Jurkat, Clone E6-1 (cell line): ENCODE data around the gene CCDC154.

Experiments
- DNase-seq: peaks from one replicate; pipeline ENCODE4 v3.0.0-alpha.2; 2011; ENCODE audit warnings: low read depth, low spot score
- H3K4me3 ChIP-seq: 2 replicates; pipeline ENCODE4 v1.5.1; 2011; ENCODE audit warnings: mild to moderate bottlenecking, low read length, control low read depth, moderate library complexity

Gene CCDC154

DNA sequence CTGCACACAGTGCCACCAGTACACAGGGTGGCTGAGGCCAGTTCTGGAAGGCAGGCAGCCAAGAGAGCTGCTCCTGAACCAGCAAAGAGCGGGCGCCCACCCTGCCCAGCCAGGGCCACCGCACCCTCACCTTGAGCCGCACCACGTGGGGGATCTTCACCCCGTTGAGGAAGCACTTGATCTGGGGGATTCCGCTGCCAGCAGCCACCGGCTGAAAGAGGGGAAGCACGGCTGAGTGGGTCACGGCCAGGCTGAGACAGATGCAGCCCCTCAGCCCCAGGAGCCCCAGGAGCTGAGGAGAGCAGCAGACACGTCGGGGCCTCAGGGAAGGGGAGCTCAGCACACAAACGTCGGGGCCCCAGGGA, 14.6 kb upstream of the CCDC154 start:
- no peak for DNase-seq
- H3K4me3 ChIP-seq = no peak overlapping the region

DNA sequence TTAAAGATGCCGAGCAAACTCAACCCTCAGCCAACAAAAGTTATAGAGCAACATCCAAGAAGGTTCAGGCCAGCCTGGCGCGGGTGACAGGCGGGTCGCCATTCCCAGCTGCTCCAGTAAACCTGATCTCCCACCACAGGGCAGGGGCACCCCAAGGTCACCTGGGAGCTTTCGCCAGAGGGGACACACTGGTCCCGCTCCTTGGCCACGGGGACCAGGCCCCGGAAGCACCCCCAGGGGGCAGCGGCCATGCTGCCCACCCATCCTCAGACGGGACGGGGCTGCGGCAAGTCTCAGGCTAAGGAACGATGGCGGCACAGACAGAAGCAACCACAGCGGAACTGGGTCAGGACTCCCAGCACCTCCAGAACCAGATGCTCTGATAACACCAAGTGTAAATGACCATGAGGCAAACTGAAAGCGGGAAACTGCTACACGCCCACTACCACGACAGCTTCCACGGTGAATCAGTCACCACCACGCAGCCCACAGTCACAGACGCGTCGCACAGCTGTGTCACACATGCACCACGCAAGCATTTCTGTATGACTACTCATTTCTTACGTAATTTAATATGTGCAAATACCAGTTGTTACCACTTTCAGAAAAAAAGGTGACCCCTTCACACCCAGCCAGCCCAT, 14.1 kb upstream of the CCDC154 start:
- no peak for DNase-seq
- H3K4me3 ChIP-seq = no peak overlapping the region

DNA sequence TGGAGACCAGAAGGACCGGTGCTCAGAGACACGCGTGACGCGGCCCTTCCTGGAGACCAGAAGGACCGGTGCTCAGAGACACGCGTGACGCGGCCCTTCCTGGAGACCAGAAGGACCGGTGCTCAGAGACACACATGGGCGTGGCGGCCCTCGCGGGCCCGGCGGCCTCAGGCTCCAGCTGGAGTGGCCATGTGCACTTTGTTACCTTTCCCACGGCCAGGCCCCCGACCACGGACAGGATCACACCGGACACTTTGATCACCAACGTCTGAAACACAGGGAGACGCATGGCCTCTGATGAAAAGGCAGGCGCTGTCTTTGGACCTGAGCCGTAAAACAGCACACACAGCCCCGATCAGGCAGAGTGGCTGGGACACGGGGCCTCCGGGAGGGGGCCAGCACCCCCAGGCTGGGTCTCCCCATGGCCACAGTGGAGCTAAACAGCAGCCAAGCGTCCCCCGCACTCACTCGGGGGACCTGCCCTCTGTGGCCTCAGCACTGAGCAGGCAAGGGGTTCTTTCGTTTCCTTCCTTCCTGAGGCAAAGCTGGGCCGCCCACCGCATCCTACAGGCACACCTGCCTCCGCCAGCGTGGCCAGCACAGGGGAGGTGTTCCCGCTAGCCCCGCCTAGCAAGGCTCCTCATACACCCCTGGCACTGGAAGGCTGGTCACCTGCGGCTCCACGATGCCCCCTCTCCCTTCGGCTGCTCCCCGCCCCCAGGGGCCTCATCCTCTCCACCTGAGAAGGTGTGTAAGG, 13.3 kb upstream of the CCDC154 start:
- DNase-seq = no peak
- H3K4me3 ChIP-seq = no peak overlapping the region

- H3K4me3 ChIP-seq = no peak overlapping the region
- DNase-seq = no peak
Measured at GRCh38 chr16:1456951-1457350, 12.6 kb upstream of the CCDC154 start.

GRCh38 chr16:1455190-1456171, 11.1 kb upstream of the CCDC154 start:
- H3K4me3 ChIP-seq = no peak overlapping the region
- DNase-seq = no peak

DNA sequence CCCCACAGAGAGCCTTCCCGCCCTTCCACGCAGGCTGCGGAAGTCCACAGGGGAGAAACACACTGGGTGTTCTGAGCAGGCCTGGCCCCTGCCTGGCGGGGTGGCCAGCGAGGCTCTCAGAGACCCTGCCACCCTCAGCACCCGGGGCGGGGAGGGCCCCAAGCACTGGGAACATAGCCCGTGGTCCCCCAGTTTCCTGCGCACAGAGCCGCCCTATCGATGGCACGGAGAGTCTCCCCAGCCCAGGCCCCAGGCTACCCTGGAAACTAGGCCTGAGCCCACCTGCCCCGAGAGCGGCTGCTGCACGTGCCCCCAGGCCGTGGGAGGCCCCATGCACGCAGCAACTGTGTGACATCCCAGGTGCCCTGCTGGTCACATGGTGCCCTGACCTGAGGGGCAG, 10.2 kb upstream of the CCDC154 start:
- H3K4me3 ChIP-seq = no peak overlapping the region
- no peak for DNase-seq

GRCh38 chr16:1453316-1453715, 9.0 kb upstream of the CCDC154 start:
- no peak for DNase-seq

GRCh38 chr16:1452530-1452929, 8.2 kb upstream of the CCDC154 start:
- DNase-seq = no peak
- no peak overlapping the region for H3K4me3 ChIP-seq

More at GRCh38 chr16:1453316-1453715, 9.0 kb upstream of the CCDC154 start:
- no peak overlapping the region for H3K4me3 ChIP-seq

DNA sequence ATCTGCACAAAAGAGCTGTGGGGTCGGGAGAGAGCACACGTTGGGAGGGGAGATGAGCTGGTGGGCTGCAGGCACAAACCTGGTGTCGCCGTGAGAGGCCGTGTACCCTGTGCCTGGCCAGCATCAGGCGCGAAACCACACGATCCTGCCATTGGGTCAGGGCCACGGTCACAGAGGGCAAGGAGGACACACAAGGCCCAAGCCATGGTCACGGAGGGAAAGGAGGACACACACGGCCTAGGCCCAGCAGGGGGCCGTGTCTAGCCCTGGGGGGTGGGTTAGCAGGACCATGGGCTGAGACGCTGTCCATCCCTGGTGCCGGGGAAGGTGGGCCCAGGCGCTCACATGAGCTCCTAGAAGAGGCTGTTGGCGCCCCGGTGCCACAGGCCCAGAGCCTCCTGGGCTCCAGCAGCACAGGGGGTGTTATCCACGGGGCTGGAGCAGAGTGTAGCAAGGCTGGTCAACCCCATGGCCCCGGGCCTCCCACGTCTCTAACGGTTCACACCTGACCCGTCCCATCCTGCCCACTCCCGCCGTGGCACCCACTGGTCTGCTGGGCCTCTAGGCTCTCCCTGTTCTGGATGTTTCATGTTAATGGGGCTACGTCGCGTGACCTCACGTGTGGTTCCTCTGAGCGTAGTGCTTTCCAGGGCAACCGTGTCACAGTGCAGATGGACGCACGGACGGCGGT, 7.5 kb upstream of the CCDC154 start:
- no peak overlapping the region for H3K4me3 ChIP-seq

DNA sequence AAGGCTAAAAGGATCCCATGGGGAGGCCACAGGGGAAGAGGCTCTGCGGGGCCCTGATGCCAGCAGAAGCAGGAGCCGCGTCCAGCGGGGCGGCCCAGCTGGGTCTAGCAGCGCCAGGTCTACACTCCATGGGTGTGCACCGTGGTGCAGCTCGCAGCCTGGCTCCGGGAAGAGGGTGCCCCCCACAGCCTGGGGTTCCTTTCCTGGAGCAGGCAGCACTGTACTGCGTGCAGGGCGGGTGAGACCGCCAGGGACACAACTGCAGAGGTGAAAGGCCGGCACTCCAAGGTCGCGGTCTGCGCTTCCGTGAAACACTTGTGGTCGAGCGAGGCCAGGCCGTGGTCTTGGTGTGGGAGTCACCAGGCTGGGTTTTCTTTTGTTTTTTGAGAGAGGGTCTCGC, 6.5 kb upstream of the CCDC154 start:
- no peak for DNase-seq
- no peak overlapping the region for H3K4me3 ChIP-seq

More for the DNA sequence above, 7.5 kb upstream of the CCDC154 start:
- no peak for DNase-seq

GRCh38 chr16:1450218-1450617, 5.9 kb upstream of the CCDC154 start:
- DNase-seq = no peak
- H3K4me3 ChIP-seq = no peak overlapping the region

GRCh38 chr16:1449201-1449788, 4.9 kb upstream of the CCDC154 start:
- no peak overlapping the region for H3K4me3 ChIP-seq
- no peak for DNase-seq

GRCh38 chr16:1448536-1449116, 4.3 kb upstream of the CCDC154 start:
- no peak for DNase-seq
- no peak overlapping the region for H3K4me3 ChIP-seq

DNA sequence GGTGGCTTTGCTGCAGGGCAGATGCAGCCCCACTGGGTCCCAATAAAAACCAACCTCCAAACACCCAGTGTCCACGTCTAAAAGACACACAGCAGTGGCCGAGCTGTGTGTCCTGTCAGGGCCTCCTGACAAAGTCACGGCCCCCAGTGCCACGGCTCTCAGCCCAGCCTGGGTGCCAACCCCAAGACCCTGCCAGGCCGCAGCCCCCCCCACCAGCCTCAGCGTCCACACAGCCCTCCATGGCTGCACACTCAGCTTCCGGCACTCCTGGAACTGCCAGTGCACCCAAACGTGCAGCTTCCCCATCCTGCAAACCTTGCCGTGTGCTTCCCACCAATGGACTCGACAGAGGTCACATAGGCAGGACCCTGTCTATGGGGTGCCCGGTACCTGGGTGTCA, 3.6 kb upstream of the CCDC154 start:
- H3K4me3 ChIP-seq = no peak overlapping the region
- no peak for DNase-seq

- no peak for DNase-seq
- no peak overlapping the region for H3K4me3 ChIP-seq
Measured at GRCh38 chr16:1446296-1447080, 2.1 kb upstream of the CCDC154 start.

DNA sequence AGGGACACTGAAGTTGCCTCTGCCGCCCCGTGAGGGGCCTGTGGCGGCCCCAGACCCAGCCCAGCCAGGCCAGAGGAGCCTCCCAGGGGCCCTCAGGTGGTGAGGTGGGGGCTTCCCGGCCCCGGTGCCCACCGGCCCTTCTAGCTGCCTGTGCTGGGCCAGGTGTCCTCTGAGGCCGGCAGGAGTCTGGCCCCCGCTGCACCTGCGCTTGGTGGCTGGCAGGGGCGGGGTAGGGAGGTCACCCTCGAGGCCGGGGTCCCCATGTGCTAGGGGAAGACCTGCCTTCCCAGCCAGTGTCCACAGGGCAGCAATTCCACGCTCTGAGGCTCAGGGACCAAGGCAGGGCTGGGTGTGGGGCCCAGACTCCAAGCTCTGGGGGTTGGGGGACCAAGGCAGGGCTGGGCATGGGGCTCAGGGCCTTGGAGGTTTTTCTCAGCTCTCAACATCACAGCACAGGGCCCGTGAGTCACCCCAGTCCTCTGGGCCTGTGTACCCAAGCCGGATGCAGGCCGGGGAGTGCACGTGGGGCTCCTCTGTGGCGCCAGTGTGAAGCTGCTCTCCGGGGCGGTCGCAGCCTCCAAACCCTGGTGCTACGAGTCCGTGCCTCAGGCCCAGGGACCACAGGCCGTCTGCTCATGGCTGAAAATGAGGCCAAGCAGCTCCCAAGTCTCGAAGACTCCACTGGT, 1.3 kb upstream of the CCDC154 start:
- H3K4me3 ChIP-seq = no peak overlapping the region
- no peak for DNase-seq

DNA sequence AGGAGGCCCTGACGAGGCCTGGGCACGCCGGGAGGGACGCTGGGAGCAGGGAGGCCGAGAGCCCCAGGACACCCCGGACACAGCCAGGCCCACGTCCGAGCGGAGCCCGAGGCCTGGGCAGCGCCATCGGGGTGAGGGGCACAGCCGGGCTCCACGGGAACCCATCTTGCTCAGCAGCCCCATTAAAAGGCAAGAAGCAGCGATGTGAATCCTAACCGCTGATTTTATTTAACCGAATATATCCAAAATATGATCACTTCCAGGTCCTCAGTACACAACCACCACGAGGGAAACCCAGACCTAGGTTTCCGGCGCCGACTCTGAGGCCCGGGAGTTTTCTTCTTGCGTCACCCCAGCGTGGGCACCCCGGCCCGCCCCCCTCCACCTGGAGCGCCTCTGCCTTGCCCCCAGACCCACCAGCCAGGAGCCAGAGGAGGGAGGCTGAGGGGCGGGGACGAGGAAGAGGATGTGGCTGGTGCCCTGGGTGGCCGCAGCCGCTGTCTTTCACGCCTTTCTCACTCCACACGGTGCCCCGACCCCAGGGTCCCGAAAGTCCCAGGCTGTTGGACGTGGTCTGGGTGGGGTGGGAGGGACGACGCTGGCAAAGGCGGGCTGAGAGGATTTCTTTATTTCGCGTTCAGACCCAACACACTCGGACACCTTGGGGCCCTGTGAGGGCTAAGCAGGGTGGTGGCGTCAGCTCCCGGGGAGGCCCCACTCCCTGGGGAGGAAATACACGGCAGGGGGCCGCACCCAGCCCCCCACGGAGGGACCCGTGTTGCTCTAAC, 568 bp upstream of the CCDC154 start:
- DNase-seq = no peak
- no peak overlapping the region for H3K4me3 ChIP-seq
